Stimulated activated CD4-positive, alpha-beta T cell treated with anti-CD3 and anti-CD28 coated beads, TNF-alpha, amount 100 ng/mL, for 1 hour (primary cell): ENCODE measurements around the gene ZDHHC14.
"Not testable (repeated sequence)": the region's sequence is repeated elsewhere in the genome, so short reads cannot be mapped to it uniquely, and the experiment has no call there.

Experiments used
- DNase-seq, 3 donors: peaks; one replicate each; pipeline ENCODE4 v3.0.0-alpha.2; 2020; ENCODE audit warnings: low read depth in 3 of 3, low spot score in 1 of 3

The ZDHHC14 gene

DNA sequence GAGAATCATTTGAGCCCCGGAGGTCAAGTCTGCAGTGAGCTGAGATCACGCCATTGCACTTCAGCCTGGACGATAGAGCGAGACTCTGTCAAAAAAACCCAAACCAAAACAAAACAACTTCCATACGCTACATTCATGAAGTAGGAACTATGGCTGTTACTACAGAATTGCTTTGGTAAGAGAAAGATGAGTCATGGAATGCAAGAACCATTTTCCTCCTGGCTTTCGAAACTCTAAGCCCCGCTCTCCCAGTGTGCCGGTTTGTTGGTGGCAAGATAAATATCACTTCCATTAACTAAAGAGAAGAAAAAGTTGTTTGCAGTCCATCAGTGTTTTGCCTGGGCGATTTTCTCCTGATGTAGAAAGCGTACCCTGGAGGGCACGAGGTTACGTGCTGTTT lies 61.3 kb downstream of the ZDHHC14 start:
- no peak for DNase-seq

DNA sequence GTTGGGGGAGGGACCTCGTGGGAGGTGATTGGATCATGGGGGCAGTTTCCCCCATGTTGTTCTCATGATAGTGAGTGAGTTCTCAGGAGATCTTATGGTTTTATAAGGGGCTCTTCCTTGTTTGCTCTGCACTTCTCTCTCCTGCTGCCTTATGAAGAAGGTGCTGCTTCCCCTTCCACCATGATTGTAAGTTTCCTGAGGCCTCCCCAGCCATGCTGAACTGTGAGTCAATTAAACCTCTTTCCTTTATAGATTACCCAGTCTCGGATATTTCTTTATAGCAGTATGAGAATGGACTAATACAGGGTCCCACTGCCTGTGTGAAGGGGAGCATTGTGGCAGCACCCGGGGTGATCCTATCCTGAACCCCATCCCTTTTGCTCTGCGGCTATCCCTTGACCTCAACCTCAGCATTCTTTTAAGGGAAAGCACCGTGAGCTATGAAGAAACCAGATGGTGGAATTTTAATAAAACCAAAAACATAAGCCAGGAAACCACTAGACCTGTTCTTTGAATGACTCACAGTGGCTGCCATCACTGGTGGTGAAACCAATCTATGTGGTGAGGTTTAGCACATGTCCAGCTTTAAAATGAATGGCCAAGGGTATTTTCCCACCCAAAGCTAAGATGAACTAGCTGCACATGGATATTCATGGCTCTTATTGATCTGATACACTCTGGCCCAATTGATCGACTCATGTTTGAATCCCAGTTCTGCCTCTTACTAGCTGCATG lies 62.2 kb downstream of the ZDHHC14 start:
- no peak for DNase-seq

DNA sequence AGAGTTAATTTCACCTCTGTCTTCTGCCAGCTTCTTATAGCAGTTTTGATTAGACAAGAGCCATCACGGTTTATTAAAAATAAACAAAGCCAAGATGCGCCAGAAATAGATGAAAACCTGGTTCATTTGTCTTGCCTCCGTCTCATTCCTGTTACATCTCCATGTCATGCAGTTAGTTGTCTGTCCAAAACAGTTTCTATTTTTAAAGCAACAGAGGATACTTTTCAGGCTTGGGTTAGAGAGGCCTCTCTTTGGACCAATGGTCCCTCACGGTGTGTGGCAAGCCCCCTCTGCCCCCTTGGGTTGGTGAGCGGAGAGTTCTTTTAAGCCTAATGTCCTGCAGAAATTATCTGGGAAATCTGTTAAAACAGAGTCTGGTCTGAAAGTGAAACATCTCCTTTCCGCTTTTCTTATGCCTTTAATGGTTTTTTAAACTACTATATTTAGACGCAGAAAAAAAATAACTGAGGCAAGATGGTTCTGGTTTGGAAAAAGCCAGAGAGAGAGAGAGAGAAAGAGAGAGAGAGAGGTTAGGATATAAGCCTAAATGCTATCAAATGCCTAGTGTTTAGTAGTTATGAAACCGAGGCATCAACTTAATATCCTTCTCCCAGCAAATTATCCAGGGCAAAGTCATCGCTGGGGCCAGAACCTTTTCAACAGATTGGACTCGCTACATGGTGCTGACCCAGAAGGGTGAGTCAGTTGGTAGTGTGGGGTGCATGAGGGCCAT lies 64.5 kb downstream of the ZDHHC14 start:
- DNase-seq, result no peak

DNA sequence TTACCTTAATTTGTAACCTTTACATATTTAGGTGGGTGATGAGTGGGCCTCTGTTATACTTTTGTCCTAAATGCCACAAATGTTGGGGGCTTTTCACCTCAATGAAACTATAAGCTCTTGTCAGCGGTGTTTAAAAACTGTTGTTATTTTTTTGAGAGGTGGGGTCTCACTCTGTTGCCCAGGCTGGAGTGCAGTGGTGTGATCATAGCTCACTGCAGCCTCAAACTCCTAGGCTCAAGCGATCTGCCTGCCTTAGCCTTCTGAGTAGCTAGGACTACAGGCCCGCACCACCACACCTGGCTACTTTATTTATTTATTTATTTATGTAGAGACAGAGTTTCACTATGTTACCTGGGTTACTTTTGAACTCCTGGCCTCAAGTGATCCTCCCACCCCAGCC lies 66.7 kb downstream of the ZDHHC14 start:
- no peak for DNase-seq

DNA sequence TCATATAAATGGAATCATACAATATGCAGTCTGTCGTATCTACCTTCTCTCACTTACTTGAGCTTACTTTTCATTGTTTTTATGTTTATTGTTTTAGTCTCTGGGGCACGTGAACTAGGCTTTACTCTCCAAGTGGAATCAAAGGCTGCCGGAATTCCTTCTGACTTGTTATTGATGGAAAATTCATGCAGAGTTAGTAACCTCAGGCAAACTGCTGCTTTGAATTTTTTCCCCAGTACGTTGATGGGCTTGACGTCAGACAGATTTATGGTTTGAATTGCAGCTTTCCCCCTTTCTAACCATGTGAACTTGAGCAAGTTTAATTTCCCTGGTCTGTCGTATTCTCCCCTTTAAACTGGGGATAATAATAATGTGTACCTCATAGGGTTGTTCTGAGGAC lies 68.6 kb downstream of the ZDHHC14 start:
- no peak for DNase-seq

DNA sequence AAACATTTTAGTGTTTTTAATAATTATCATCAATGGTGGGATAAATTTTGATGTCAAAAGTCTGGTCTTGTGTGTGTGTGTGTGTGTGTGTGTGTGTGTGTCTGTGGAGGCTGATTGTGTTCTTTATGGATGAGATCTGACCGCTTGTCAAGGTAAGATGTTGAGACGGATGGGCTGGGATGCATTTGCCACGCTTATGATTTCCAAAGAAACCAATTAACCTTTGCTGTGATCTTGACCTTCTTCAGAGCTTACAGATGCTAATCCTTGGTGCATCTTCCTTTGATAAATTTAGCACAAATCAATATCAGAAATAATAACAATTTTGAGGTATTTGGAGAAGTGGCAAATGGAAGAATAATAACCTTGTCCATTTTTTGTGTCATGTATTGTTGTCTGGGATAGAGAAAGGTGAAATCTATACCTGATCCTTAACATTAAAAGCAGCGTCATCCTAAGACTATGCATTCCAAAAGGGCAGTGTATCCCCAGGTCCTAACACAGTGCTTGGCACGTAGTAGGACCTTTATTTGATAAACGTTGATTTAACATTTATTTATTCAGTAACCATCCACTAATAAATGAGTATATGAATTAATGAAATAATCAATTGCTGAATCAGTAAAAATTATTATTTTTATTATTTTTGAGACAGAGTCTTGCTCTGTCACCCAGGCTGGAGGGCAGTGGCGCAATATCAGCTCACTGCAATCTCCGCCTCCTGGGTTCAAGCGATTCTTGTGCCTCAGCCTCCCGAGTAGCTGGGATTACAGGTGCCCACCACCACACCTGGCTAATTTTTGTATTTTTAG lies 70.1 kb downstream of the ZDHHC14 start:
- DNase-seq, result no peak

DNA sequence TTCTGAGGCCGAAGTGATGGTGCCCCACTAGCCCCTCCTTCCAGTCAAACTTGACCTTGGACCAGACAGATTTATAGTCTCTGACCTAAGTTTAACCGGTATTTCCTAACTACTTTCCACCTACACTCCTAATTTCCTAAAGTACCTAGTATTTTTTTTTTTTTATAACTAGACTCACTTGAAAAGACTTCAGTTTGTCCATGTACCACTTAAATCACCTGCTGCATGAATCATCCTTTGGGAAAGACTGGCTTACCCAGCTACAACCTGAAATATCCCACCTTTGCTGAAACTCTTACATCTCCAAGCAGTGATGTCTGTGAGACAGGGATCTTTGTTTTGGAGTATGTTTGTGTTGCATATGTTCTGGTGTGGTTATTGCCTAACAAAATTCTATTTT lies 71.1 kb downstream of the ZDHHC14 start:
- no peak for DNase-seq

DNA sequence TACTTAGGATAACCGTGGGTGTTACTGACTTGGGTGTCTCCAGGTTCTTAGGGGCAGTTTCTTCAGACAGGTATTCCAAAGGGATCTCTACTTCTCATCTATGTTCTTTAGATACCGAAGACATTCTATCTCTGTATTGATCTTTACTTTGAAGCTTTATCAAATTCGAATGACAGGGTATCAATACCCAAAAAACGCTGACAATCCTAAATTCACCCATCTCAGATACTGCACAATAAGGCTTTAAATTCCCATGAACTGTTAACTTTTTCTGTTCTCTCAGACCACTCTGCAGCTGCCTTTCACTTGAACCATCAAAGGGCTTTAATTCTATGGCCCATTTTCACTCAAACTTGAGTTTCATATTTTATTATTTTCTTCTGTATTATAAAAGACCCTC lies 72.1 kb downstream of the ZDHHC14 start:
- no peak for DNase-seq

DNA sequence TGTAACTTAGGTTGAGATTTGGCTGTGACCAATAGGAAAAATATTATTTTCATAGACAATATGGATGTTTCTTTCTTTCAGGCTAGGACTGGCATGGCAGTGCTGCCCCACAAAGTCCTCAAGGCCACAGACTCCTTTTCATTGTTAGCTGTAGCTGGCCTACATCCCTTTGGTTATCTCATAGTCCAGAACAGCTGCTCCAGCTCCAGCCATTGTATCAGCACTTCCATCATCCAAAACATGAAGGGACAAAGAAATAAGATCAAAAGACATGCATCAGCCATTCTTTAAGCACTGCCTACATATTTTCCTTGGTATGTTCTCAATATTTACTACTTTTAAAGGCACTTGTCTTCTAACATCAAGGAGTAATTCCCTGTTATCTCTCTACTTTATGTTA lies 73.0 kb downstream of the ZDHHC14 start:
- no peak for DNase-seq

DNA sequence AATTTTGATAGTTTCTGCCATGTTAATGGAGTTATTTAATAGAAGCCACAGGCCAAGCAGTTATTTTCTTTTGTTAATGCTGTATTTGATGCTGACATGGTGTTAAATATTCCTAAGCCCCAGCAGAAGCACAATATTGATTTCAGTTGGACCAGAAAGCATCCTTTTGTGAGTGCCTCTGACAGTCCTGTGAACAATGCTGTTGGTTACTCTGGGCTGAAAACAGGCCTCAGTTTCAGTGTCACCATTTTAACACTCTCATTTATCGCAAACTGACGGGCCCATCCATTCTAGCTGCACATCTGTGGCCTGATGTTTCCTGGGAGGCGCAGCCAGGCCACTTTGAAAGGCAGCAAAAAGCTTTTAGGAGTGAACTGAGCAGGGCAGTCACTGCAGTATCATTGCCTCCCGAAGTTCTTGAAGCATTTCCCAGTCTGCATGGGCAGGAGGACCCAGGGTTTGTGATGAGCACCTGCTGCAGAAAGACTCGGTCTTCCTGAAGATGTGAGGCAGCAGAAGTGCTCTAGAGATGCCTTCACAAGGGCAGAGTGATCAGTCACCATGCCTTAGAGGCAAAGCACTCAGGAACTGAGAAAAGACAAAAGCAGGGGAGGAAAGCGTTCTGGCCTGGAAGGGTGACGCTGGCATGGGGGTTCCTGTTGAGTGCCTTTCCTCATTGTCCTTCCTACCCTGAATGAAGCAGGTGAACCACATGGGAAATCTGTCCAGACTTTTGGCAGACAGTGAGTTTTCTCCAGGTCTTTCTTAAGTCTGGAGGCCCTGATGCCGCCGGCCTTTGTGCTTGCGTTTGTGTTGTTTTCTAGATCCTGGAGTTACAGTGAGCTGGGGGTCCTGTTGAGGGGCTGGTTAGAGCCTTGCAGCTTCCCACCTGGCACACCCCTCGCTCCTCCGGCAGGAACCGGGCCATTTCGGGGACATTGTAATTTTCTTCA lies 74.0 kb downstream of the ZDHHC14 start:
- no peak for DNase-seq

DNA sequence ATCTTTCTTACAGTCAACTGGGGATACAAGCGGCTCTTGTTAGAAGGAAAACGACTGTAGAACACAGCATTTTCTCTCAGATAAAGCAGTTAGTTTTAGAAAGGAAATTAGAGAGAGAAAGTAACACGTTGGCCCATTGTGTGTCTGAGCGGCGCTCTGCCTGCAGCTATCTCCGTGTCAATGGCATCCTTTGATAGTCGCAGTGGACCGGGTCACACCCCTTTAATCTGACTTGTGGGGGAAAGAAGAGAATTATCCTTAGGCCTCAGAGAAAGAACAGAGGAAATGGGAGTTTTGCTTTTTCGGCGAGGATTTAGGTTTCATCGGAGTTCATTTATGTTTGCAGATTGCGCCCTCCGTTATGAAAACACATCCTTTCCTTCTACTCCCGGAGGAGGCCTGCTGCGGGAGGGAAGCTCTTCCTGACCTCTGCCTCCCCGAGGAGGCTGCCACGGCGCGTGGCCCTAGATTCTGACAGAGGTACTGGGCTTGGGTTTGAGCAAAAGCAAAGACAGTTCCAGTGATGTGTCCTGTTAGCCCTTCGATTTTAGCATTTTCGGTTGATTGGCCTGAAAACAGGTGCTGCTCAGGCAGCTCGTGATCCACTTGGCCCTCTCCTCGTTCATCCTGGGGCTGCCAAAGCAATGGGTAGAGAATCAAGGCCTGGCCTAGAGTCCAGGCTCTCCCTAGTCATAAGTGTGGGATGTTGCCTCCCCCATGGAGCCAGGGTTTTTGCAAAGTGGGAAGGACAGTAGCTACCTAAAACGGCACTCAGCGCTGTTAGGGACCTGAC lies 74.9 kb downstream of the ZDHHC14 start:
- no peak for DNase-seq

DNA sequence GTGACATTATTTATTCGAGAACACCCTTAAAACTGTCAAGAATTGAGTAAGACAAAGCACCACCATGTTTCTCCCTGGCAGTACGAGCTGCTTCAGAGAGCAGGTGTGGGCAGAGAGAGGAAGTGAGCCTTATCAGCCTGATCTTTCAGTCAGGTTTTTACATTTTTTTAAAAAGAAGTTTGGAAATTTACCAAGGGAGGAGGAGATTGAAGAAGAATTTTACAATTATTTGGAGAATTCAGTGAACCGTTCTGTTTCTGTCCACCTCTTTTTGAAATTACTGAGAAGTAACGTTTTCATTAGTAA lies 75.5 kb downstream of the ZDHHC14 start:
- DNase-seq, result no peak

DNA sequence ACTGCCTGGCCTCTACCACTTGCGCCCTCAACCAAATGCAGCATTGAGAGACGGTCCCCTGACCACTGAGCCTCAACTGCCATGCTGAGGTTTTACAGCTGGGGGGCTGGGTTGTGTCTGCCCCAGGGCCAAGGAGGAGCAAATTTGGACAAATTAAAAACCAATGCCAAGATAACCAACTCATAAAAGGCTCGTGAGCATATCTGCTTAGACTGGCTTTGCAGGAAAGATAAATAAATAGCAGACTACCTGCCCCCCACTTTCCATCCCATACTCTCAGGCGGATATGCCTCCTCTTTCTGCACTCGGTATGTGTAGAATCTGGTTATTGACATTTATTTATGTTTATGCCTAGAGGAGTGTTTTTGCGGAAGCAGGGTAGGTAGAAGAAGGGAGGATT lies 76.8 kb downstream of the ZDHHC14 start:
- no peak for DNase-seq

DNA sequence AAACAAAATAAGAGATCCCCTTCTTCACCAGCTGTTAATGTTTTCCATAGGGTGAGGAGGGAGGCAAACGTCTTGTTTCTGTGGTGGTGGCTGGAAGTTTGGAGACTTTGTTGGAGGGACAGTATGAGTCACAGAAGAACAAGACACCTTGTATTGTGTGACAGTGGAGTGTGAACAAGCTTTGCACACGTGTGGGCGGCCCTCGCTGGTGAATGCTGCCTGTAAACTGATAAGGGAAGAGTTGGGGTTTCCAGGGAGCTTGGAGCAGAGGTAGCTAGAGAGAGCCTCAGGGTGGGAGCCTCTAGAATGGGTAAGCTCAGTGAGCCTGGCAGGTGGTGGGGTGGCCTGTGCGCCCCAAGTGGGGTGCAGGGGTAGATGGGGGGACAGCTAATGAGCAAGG lies 78.3 kb downstream of the ZDHHC14 start:
- no peak for DNase-seq

DNA sequence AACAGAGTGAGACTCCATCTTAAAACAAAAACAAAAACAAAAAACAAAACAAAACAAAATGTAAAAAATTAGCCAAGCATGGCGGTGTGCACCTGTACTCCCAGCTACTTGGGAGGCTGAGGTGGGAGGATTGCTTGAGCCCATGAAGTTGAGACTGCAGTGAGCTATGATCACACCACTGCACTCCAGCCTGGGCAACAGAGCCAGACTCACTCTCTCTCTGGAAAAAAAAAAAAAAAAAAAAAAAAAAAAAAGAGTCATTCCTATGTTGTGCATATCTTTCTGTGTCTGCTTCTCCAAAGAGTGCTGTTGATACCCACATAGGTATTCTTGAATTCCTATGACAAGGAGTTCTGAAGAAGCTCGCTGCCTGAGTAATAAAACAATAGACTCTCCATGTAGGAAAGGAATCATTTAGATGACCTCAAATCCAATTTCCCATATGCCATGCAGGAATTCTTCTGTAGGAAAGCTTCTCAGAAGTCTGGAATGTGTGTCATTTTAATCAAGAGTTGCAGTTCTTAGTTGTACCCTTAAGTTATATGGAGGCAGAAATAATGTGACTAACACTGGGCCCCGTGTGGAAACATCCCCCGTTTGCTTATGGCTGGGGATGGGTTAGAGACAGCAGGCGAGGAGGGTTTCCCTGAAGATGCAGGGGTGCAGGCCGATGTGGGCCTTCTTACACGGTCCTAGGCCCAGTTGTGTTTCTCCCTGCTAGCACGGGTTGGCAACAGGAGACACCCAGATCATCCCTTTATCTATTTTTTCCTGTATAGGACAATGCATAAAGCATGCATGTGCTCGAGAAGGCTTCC lies 79.4 kb downstream of the ZDHHC14 start:
- no peak for DNase-seq

DNA sequence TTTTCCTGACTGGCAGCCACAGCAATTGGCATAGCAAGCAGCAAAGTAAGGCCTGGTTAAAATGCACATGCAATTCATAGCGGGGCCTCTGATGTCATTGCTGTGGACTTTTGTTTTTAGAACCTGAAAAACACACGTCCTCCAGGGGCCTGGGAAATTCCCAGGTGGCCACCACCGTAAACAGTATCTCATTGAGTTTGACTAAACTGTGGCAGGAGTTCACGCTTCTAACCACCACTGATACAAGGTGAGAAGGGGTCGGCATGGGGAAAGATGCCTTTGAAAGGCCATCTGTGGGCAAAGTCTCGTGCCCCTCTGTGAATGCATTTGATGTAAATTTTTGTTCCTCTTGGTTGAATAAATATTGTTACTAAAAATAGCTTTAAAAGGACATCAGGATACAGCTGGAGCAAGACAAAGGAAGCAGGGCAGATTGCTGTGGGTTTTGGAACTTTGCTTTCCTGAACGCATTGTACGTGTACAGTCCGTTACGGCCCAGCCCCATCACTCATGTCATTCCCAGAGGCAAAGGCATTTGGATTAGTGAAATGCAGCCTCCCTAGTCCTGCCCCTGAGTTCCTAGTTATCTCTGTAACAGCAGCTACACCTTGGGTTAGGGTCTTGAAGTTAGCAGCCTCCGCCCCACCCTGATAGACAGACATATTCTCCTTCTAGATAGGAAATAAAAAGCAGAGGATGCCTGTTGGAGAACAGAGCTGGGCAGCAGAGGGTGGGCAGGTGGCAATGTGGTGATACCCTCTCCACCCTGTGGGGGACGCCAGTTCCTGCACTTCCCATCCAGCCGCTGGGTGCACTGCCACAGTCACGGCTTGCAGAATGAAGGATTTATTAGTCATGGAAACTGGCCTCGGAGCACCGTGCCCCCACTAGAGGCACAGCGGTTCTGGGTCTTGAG lies 80.3 kb downstream of the ZDHHC14 start:
- no peak for DNase-seq

DNA sequence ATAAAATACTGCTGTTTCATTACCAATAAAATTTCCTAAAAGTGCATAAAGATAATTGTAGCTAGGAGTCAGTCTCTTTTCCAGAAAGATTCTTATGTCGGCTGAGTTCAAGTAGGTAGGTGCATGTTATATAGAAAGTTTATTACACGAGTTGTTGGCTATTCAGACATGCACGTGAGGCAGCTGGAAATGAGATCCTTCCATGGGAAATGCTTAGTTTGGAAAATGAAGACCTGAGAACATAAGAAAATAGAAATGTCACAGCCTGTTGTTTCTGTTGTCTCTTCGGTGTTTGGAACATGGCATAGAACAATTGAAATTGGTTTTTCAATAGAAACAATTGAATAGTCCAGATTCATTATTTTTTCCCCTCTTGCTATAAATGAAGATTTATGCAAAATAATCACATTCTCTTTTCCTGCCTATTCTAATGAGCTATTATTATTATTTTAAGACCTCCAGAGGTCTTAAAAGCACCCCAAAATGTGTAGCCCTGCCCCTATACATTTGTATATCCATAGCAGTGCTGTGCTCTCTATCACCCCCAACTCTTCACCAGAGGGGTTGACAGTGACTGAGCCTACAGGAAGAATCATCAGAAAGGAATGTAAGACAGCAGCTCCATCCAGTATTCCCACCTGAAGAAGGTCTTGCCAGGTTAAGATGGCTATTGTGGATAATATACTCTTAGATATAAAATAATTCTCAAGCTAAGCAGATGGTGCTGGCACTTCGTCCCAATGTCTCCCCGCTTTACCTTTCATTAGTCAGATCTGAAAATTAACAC lies 82.2 kb downstream of the ZDHHC14 start:
- no peak for DNase-seq

DNA sequence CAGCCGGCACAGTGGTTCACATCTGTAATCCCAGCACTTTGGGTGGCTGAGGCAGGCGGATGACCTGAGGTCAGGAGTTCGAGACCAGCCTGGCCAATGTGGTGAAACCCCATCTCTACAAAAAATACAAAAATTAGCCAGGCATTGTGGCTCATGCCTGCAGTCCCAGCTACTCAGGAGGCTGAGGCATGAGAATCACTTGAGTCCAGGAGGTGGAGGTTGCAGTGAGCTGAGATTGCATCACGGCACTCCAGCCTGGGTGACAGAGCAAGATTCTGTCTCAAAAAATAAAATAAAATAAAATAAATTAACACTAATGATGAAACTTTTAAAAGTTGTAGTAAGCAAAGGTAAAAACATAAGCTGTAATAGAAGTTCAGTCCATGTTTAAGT lies 82.7 kb downstream of the ZDHHC14 start:
- not testable (repeated sequence) for DNase-seq
